Effector memory CD8-positive, alpha-beta T cell (primary cell): ENCODE measurements around the gene ERP44.
A peak's percentile ranks its signal among the peaks of the same experiment; 100 is the strongest.

Experiments
- ATAC-seq: fragments of 150-1000 bp; cut with Tn5 transposase; replicated peaks from 2 replicates; pipeline ENCODE4 v1.10.0; 2021; ENCODE audit warnings: mild to moderate bottlenecking, moderate library complexity
- DNase-seq, 3 experiments: peaks; one replicate each; pipeline ENCODE4 v3.0.0; 2021
- H3K27ac Mint-ChIP-seq, 2 donors: one replicate each; pipeline ENCODE4 v1.8.0; 2022; ENCODE audit warnings: mild to moderate bottlenecking in 2 of 2, mixed read lengths in 2 of 2, moderate library complexity in 2 of 2
- H3K27me3 Mint-ChIP-seq, 2 donors: one replicate each; pipeline ENCODE4 v1.8.0; 2022; ENCODE audit warnings: mixed read lengths in 2 of 2
- H3K36me3 Mint-ChIP-seq: one replicate; pipeline ENCODE4 v1.8.0; 2022; ENCODE audit warnings: mild to moderate bottlenecking, moderate library complexity, mixed read lengths; ENCODE audit not compliant: insufficient read depth
- H3K4me1 Mint-ChIP-seq, 2 donors: one replicate each; pipeline ENCODE4 v1.8.0; 2022; ENCODE audit warnings: low read depth in 2 of 2, mixed read lengths in 2 of 2
- H3K4me3 Mint-ChIP-seq, 2 donors: one replicate each; pipeline ENCODE4 v1.8.0; 2022; ENCODE audit warnings: mild to moderate bottlenecking in 2 of 2, mixed read lengths in 2 of 2, moderate library complexity in 2 of 2
- H3K9me3 Mint-ChIP-seq, 2 donors: one replicate each; pipeline ENCODE4 v1.8.0; 2022; ENCODE audit warnings: mixed read lengths in 2 of 2

The ERP44 gene

GRCh38 chr9:100049551-100049950 lies 49.2 kb downstream of the ERP44 start:
- DNase-seq (no peak), ATAC-seq (no peak)
- H3K27ac Mint-ChIP-seq, result no peak overlapping the region
- peaks cover 34% of the 10 kb centered on the region for H3K36me3 Mint-ChIP-seq
- no peaks in the 10 kb centered on the region for H3K27me3 Mint-ChIP-seq
- no peaks in the 10 kb centered on the region for H3K9me3 Mint-ChIP-seq
- H3K4me1 Mint-ChIP-seq, result peaks cover 8 to 42% of the 10 kb centered on the region in 2 donors
- no peak overlapping the region for H3K4me3 Mint-ChIP-seq

- no peaks in the 10 kb centered on the region for H3K9me3 Mint-ChIP-seq
- H3K27me3 Mint-ChIP-seq, result no peaks in the 10 kb centered on the region
- H3K4me3 Mint-ChIP-seq, result no peak overlapping the region
- H3K27ac Mint-ChIP-seq, result peak overlapping the region in 1 of 2 donors; percentile 23
- ATAC-seq (no peak), DNase-seq (no peak)
- peaks cover 30 to 66% of the 10 kb centered on the region in 2 donors for H3K4me1 Mint-ChIP-seq
- peaks cover 6% of the 10 kb centered on the region for H3K36me3 Mint-ChIP-seq
Observed at GRCh38 chr9:100038472-100038871, 60.3 kb downstream of the ERP44 start.

- Mint-ChIP-seq H3K9me3 (no peaks in the 10 kb centered on the region), H3K27me3 (no peaks in the 10 kb centered on the region), H3K4me3 (no peak overlapping the region), H3K27ac (peak overlapping the region in 1 of 2 donors; percentile 73), H3K4me1 (peaks cover 18 to 45% of the 10 kb centered on the region in 2 donors), H3K36me3 (peaks cover 6% of the 10 kb centered on the region)
- ATAC-seq (no peak), DNase-seq (no peak)
Observed at GRCh38 chr9:100033877-100034551, 64.8 kb downstream of the ERP44 start.

GRCh38 chr9:100030548-100030947 lies 68.3 kb downstream of the ERP44 start:
- Mint-ChIP-seq H3K27ac (no peak overlapping the region), H3K36me3 (no peaks in the 10 kb centered on the region)
- ATAC-seq, result no peak

GRCh38 chr9:100029251-100029650 lies 69.5 kb downstream of the ERP44 start:
- Mint-ChIP-seq H3K27me3 (no peaks in the 10 kb centered on the region), H3K27ac (peak overlapping the region in 1 of 2 donors; percentile 13), H3K36me3 (peaks cover 3% of the 10 kb centered on the region), H3K9me3 (no peaks in the 10 kb centered on the region), H3K4me1 (peaks cover 7 to 19% of the 10 kb centered on the region in 2 donors), H3K4me3 (no peak overlapping the region)
- DNase-seq (no peak), ATAC-seq (no peak)

More at GRCh38 chr9:100030548-100030947, 68.3 kb downstream of the ERP44 start:
- no peaks in the 10 kb centered on the region for H3K27me3 Mint-ChIP-seq
- peaks cover 12 to 29% of the 10 kb centered on the region in 2 donors for H3K4me1 Mint-ChIP-seq
- no peaks in the 10 kb centered on the region for H3K9me3 Mint-ChIP-seq
- DNase-seq, result no peak
- H3K4me3 Mint-ChIP-seq, result no peak overlapping the region

GRCh38 chr9:100028201-100028784 lies 70.5 kb downstream of the ERP44 start:
- no peaks in the 10 kb centered on the region for H3K27me3 Mint-ChIP-seq
- peaks cover 5 to 17% of the 10 kb centered on the region in 2 donors for H3K4me1 Mint-ChIP-seq
- no peaks in the 10 kb centered on the region for H3K9me3 Mint-ChIP-seq
- no peak overlapping the region for H3K4me3 Mint-ChIP-seq
- H3K36me3 Mint-ChIP-seq, result peaks cover 3% of the 10 kb centered on the region
- DNase-seq (peak; percentile 58 to 77 (median 60)), ATAC-seq (peak; percentile 99)
- peak overlapping the region in 1 of 2 donors; percentile 64 for H3K27ac Mint-ChIP-seq

- Mint-ChIP-seq H3K27ac (peak overlapping the region in 1 of 2 donors; percentile 64), H3K4me1 (peaks cover 5 to 17% of the 10 kb centered on the region in 2 donors), H3K36me3 (peaks cover 3% of the 10 kb centered on the region), H3K4me3 (no peak overlapping the region), H3K9me3 (no peaks in the 10 kb centered on the region), H3K27me3 (no peaks in the 10 kb centered on the region)
- ATAC-seq (no peak), DNase-seq (no peak)
Observed at GRCh38 chr9:100027543-100027942, 71.3 kb downstream of the ERP44 start.

- ATAC-seq (no peak), DNase-seq (no peak)
- no peak overlapping the region for H3K27ac Mint-ChIP-seq
- no peak overlapping the region for H3K4me3 Mint-ChIP-seq
- H3K9me3 Mint-ChIP-seq, result no peaks in the 10 kb centered on the region
- peaks cover 30% of the 10 kb centered on the region for H3K36me3 Mint-ChIP-seq
- peaks cover 3% of the 10 kb centered on the region in 2 donors for H3K4me1 Mint-ChIP-seq
- no peaks in the 10 kb centered on the region for H3K27me3 Mint-ChIP-seq
Observed at GRCh38 chr9:100021931-100022330, 76.9 kb downstream of the ERP44 start.

GRCh38 chr9:100020121-100020795 lies 78.5 kb downstream of the ERP44 start:
- Mint-ChIP-seq H3K27ac (no peak overlapping the region), H3K27me3 (no peaks in the 10 kb centered on the region), H3K4me3 (no peak overlapping the region), H3K9me3 (no peaks in the 10 kb centered on the region), H3K4me1 (peaks cover 0 to 3% of the 10 kb centered on the region in 2 donors), H3K36me3 (peaks cover 40% of the 10 kb centered on the region)
- no peak for ATAC-seq
- no peak for DNase-seq

GRCh38 chr9:100019541-100019940 lies 79.3 kb downstream of the ERP44 start:
- no peak for ATAC-seq
- H3K36me3 Mint-ChIP-seq, result peaks cover 41% of the 10 kb centered on the region
- peak overlapping the region in 1 of 2 donors; percentile 66 for H3K27ac Mint-ChIP-seq
- no peaks in the 10 kb centered on the region for H3K9me3 Mint-ChIP-seq
- H3K4me1 Mint-ChIP-seq, result peaks cover 0 to 3% of the 10 kb centered on the region in 2 donors
- no peak for DNase-seq
- H3K27me3 Mint-ChIP-seq, result no peaks in the 10 kb centered on the region
- H3K4me3 Mint-ChIP-seq, result no peak overlapping the region

- no peaks in the 10 kb centered on the region for H3K9me3 Mint-ChIP-seq
- no peak overlapping the region for H3K27ac Mint-ChIP-seq
- peaks cover 0 to 3% of the 10 kb centered on the region in 2 donors for H3K4me1 Mint-ChIP-seq
- DNase-seq (no peak), ATAC-seq (no peak)
- H3K4me3 Mint-ChIP-seq, result no peak overlapping the region
- no peaks in the 10 kb centered on the region for H3K27me3 Mint-ChIP-seq
- peaks cover 51% of the 10 kb centered on the region for H3K36me3 Mint-ChIP-seq
Observed at GRCh38 chr9:100014846-100015245, 84.0 kb downstream of the ERP44 start.

- peaks cover 41% of the 10 kb centered on the region for H3K36me3 Mint-ChIP-seq
- no peak overlapping the region for H3K27ac Mint-ChIP-seq
- no peaks in the 10 kb centered on the region for H3K9me3 Mint-ChIP-seq
Observed at GRCh38 chr9:100013573-100013972, 85.2 kb downstream of the ERP44 start.

GRCh38 chr9:100012279-100012678 lies 86.5 kb downstream of the ERP44 start:
- H3K27ac Mint-ChIP-seq, result no peak overlapping the region
- no peak overlapping the region for H3K4me3 Mint-ChIP-seq
- no peaks in the 10 kb centered on the region for H3K9me3 Mint-ChIP-seq
- peaks cover 29% of the 10 kb centered on the region for H3K36me3 Mint-ChIP-seq
- H3K27me3 Mint-ChIP-seq, result no peaks in the 10 kb centered on the region
- ATAC-seq (no peak), DNase-seq (no peak)
- H3K4me1 Mint-ChIP-seq, result no peaks in the 10 kb centered on the region

More at GRCh38 chr9:100013573-100013972, 85.2 kb downstream of the ERP44 start:
- no peak overlapping the region for H3K4me3 Mint-ChIP-seq
- no peak for DNase-seq
- ATAC-seq, result no peak
- no peaks in the 10 kb centered on the region for H3K27me3 Mint-ChIP-seq
- no peaks in the 10 kb centered on the region for H3K4me1 Mint-ChIP-seq
